ENCODE results near the gene CDH23.

Gene CDH23

GRCh38 chr10:71543608-71544170 is 147.0 kb downstream of the CDH23 start:
- DNase-seq = no peak

GRCh38 chr10:71545001-71545400 is 148.3 kb downstream of the CDH23 start:
- DNase-seq = no peak

- no peak for DNase-seq
These were observed 149.5 kb downstream of the CDH23 start for GRCh38 chr10:71546220-71546619.

- no peak for DNase-seq
These were observed 150.6 kb downstream of the CDH23 start for GRCh38 chr10:71547312-71547711.

- DNase-seq = no peak
These were observed 151.4 kb downstream of the CDH23 start for GRCh38 chr10:71547876-71548846.

- DNase-seq = no peak
These were observed 153.2 kb downstream of the CDH23 start for GRCh38 chr10:71549766-71550533.

- DNase-seq = no peak
These were observed 153.9 kb downstream of the CDH23 start for GRCh38 chr10:71550628-71551027.

- no peak for DNase-seq
These were observed 155.2 kb downstream of the CDH23 start for GRCh38 chr10:71551970-71552369.

- no peak for DNase-seq
These were observed 156.7 kb downstream of the CDH23 start for GRCh38 chr10:71553432-71553831.

GRCh38 chr10:71554671-71555070 is 158.0 kb downstream of the CDH23 start:
- DNase-seq = no peak

- no peak for DNase-seq
These were observed 158.5 kb downstream of the CDH23 start for GRCh38 chr10:71555087-71555723.

GRCh38 chr10:71555724-71556119 is 159.0 kb downstream of the CDH23 start:
- no peak for DNase-seq

GRCh38 chr10:71558991-71559390 is 162.3 kb downstream of the CDH23 start:
- DNase-seq = no peak

- no peak for DNase-seq
These were observed 164.4 kb downstream of the CDH23 start for GRCh38 chr10:71561003-71561574.

GRCh38 chr10:71562181-71562580 is 165.5 kb downstream of the CDH23 start:
- no peak for DNase-seq

- DNase-seq = no peak
These were observed 166.2 kb downstream of the CDH23 start for GRCh38 chr10:71562904-71563303.

GRCh38 chr10:71564194-71564820 is 167.6 kb downstream of the CDH23 start:
- no peak for DNase-seq

- DNase-seq = no peak
These were observed 168.7 kb downstream of the CDH23 start for GRCh38 chr10:71565284-71566000.

GRCh38 chr10:71567006-71567405 is 170.3 kb downstream of the CDH23 start:
- DNase-seq = no peak

GRCh38 chr10:71568896-71569492 is 172.3 kb downstream of the CDH23 start:
- DNase-seq = no peak
